ENCODE measurements around the gene CPS1.

DNA sequence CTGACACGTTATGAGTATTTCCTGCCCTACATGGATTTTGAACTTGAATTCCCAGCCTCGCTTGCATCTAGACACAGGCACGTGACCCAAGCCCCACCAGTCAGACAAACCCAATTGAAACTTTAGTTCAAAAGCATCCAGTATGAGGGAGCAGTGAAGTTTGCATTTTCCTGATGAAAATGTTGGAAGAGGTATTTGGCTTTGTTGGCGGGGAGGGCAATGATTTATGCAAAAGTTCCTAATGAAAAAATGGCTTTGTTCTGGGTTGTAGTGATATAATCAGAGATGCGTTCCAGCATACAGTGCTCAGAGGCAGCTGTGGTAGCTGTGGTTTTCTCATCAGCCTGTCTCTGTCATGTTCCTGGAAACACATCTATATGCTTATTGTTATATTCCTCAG lies 36.8 kb upstream of the CPS1 start:
- TF ChIP-seq, protein P1, sequence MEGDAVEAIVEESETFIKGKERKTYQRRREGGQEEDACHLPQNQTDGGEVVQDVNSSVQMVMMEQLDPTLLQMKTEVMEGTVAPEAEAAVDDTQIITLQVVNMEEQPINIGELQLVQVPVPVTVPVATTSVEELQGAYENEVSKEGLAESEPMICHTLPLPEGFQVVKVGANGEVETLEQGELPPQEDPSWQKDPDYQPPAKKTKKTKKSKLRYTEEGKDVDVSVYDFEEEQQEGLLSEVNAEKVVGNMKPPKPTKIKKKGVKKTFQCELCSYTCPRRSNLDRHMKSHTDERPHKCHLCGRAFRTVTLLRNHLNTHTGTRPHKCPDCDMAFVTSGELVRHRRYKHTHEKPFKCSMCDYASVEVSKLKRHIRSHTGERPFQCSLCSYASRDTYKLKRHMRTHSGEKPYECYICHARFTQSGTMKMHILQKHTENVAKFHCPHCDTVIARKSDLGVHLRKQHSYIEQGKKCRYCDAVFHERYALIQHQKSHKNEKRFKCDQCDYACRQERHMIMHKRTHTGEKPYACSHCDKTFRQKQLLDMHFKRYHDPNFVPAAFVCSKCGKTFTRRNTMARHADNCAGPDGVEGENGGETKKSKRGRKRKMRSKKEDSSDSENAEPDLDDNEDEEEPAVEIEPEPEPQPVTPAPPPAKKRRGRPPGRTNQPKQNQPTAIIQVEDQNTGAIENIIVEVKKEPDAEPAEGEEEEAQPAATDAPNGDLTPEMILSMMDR (IDR thresholded peaks at IDR 0.05), result no peak
- no peak for TF ChIP-seq POLR2A (IDR thresholded peaks at IDR 0.05)
- TF ChIP-seq POLR2AphosphoS5 (IDR thresholded peaks at IDR 0.05), result no peak

Measured in gastroesophageal sphincter (tissue), 3 donors.